ENCODE results near the gene ZNF716. TPM values are rescaled to one million over a fixed set of nuclear protein-coding genes. Genes with fewer than 3 reads are reported as not detected.
"Not testable (repeated sequence)": the region's sequence is repeated elsewhere in the genome, so short reads cannot be mapped to it uniquely, and the experiment has no call there.

The ZNF716 gene
- not detected for total RNA-seq

- CTCF ChIA-PET: no interaction called here
- Mint-ChIP-seq H3K36me3 (no peaks in the 10 kb centered on the region), H3K27me3 (no peaks in the 10 kb centered on the region), H3K9me3 (ENCODE audit: low read depth) (peaks cover 13% of the 10 kb centered on the region), H3K4me3 (no peak within 1 kb of the TSS), H3K27ac (no peak within 1 kb of the TSS), H3K4me1 (no peaks in the 10 kb centered on the region)
- ATAC-seq (no peak), DNase-seq (no peak)
Measured at GRCh38 chr7:57449904-57450303, at the start of gene ZNF716. TSS of gene ZNF716 (plus strand) at chr7:57450177. CDS start at chr7:57450289, 112 bp downstream.

GRCh38 chr7:57400531-57401155 lies 49.3 kb upstream of the ZNF716 start:
- no peak overlapping the region for H3K4me3 Mint-ChIP-seq
- H3K36me3 Mint-ChIP-seq: peaks cover 2% of the 10 kb centered on the region
- no peaks in the 10 kb centered on the region for H3K27me3 Mint-ChIP-seq
- H3K4me1 Mint-ChIP-seq: no peaks in the 10 kb centered on the region
- no peak for DNase-seq
- CTCF ChIA-PET: no interaction called here
- H3K27ac Mint-ChIP-seq: no peak overlapping the region
- H3K9me3 Mint-ChIP-seq (ENCODE audit: low read depth): peaks cover 15% of the 10 kb centered on the region
- ATAC-seq: no peak

GRCh38 chr7:57403051-57403450 lies 46.9 kb upstream of the ZNF716 start:
- H3K4me1 Mint-ChIP-seq, H3K27me3 Mint-ChIP-seq, CTCF ChIA-PET, H3K27ac Mint-ChIP-seq, DNase-seq, H3K4me3 Mint-ChIP-seq, H3K36me3 Mint-ChIP-seq, ATAC-seq: not testable (repeated sequence)
- H3K9me3 Mint-ChIP-seq (ENCODE audit: low read depth): peaks cover 16% of the 10 kb centered on the region

GRCh38 chr7:57403601-57404342 lies 46.2 kb upstream of the ZNF716 start:
- no peak overlapping the region for H3K4me3 Mint-ChIP-seq
- ATAC-seq (no peak), DNase-seq (no peak)
- H3K36me3 Mint-ChIP-seq: peaks cover 2% of the 10 kb centered on the region
- H3K27ac Mint-ChIP-seq: no peak overlapping the region
- H3K9me3 Mint-ChIP-seq (ENCODE audit: low read depth): peaks cover 16% of the 10 kb centered on the region
- CTCF ChIA-PET: no interaction called here
- no peaks in the 10 kb centered on the region for H3K27me3 Mint-ChIP-seq
- H3K4me1 Mint-ChIP-seq: no peaks in the 10 kb centered on the region

- Mint-ChIP-seq H3K27me3 (no peaks in the 10 kb centered on the region), H3K4me1 (no peaks in the 10 kb centered on the region), H3K9me3 (ENCODE audit: low read depth) (peaks cover 18% of the 10 kb centered on the region), H3K27ac (no peak overlapping the region), H3K36me3 (peaks cover 2% of the 10 kb centered on the region), H3K4me3 (no peak overlapping the region)
- ATAC-seq (no peak), DNase-seq (no peak)
- CTCF ChIA-PET: no interaction called here
Measured at GRCh38 chr7:57404343-57404966, 45.5 kb upstream of the ZNF716 start.

- H3K27me3 Mint-ChIP-seq: no peaks in the 10 kb centered on the region
- H3K4me1 Mint-ChIP-seq: no peaks in the 10 kb centered on the region
- no peak overlapping the region for H3K4me3 Mint-ChIP-seq
- no peak overlapping the region for H3K27ac Mint-ChIP-seq
- CTCF ChIA-PET: no interaction called here
- DNase-seq (no peak), ATAC-seq (no peak)
- peaks cover 2% of the 10 kb centered on the region for H3K36me3 Mint-ChIP-seq
- peaks cover 18% of the 10 kb centered on the region for H3K9me3 Mint-ChIP-seq (ENCODE audit: low read depth)
Measured at GRCh38 chr7:57404967-57405421, 45.0 kb upstream of the ZNF716 start.

GRCh38 chr7:57407125-57407524 lies 42.9 kb upstream of the ZNF716 start:
- no peaks in the 10 kb centered on the region for H3K4me1 Mint-ChIP-seq
- DNase-seq: no peak
- H3K27ac Mint-ChIP-seq: no peak overlapping the region
- H3K4me3 Mint-ChIP-seq: no peak overlapping the region
- ATAC-seq: no peak
- peaks cover 16% of the 10 kb centered on the region for H3K9me3 Mint-ChIP-seq (ENCODE audit: low read depth)
- CTCF ChIA-PET: no interaction called here
- H3K27me3 Mint-ChIP-seq: no peaks in the 10 kb centered on the region
- H3K36me3 Mint-ChIP-seq: peaks cover 2% of the 10 kb centered on the region

- CTCF ChIA-PET: no interaction called here
Measured at GRCh38 chr7:57412168-57412567, 37.8 kb upstream of the ZNF716 start.

GRCh38 chr7:57412618-57413017 lies 37.4 kb upstream of the ZNF716 start:
- CTCF ChIA-PET: no interaction called here
- no peak overlapping the region for H3K27ac Mint-ChIP-seq
- H3K4me3 Mint-ChIP-seq: no peak overlapping the region
- H3K9me3 Mint-ChIP-seq (ENCODE audit: low read depth): peaks cover 3% of the 10 kb centered on the region
- no peaks in the 10 kb centered on the region for H3K36me3 Mint-ChIP-seq
- H3K4me1 Mint-ChIP-seq: no peaks in the 10 kb centered on the region
- ATAC-seq (no peak), DNase-seq (no peak)
- no peaks in the 10 kb centered on the region for H3K27me3 Mint-ChIP-seq

More at GRCh38 chr7:57412168-57412567, 37.8 kb upstream of the ZNF716 start:
- Mint-ChIP-seq H3K27ac (no peak overlapping the region), H3K4me3 (no peak overlapping the region), H3K9me3 (ENCODE audit: low read depth) (peaks cover 3% of the 10 kb centered on the region), H3K27me3 (no peaks in the 10 kb centered on the region), H3K4me1 (no peaks in the 10 kb centered on the region), H3K36me3 (no peaks in the 10 kb centered on the region)
- ATAC-seq: no peak
- no peak for DNase-seq

- H3K9me3 Mint-ChIP-seq (ENCODE audit: low read depth): peaks cover 3% of the 10 kb centered on the region
- DNase-seq (no peak), ATAC-seq (no peak)
- H3K27me3 Mint-ChIP-seq: no peaks in the 10 kb centered on the region
- no peak overlapping the region for H3K27ac Mint-ChIP-seq
- H3K4me1 Mint-ChIP-seq: no peaks in the 10 kb centered on the region
- no peak overlapping the region for H3K4me3 Mint-ChIP-seq
- CTCF ChIA-PET: no interaction called here
- H3K36me3 Mint-ChIP-seq: no peaks in the 10 kb centered on the region
Measured at GRCh38 chr7:57413529-57414398, 36.2 kb upstream of the ZNF716 start.

- H3K4me3 Mint-ChIP-seq: no peak overlapping the region
- H3K27me3 Mint-ChIP-seq: no peaks in the 10 kb centered on the region
- no peak overlapping the region for H3K27ac Mint-ChIP-seq
- H3K9me3 Mint-ChIP-seq (ENCODE audit: low read depth): no peaks in the 10 kb centered on the region
- ATAC-seq (no peak), DNase-seq (no peak)
- H3K4me1 Mint-ChIP-seq: no peaks in the 10 kb centered on the region
- CTCF ChIA-PET: no interaction called here
- H3K36me3 Mint-ChIP-seq: no peaks in the 10 kb centered on the region
Measured at GRCh38 chr7:57414415-57414814, 35.6 kb upstream of the ZNF716 start.

- H3K9me3 Mint-ChIP-seq (ENCODE audit: low read depth): no peaks in the 10 kb centered on the region
- DNase-seq (no peak), ATAC-seq (no peak)
- no peaks in the 10 kb centered on the region for H3K36me3 Mint-ChIP-seq
- no peaks in the 10 kb centered on the region for H3K4me1 Mint-ChIP-seq
- H3K27me3 Mint-ChIP-seq: no peaks in the 10 kb centered on the region
- H3K4me3 Mint-ChIP-seq: no peak overlapping the region
- CTCF ChIA-PET: no interaction called here
- H3K27ac Mint-ChIP-seq: no peak overlapping the region
Measured at GRCh38 chr7:57414852-57415251, 35.1 kb upstream of the ZNF716 start.

GRCh38 chr7:57415326-57415725 lies 34.7 kb upstream of the ZNF716 start:
- Mint-ChIP-seq H3K4me3 (no peak overlapping the region), H3K4me1 (no peaks in the 10 kb centered on the region), H3K9me3 (ENCODE audit: low read depth) (no peaks in the 10 kb centered on the region), H3K27ac (no peak overlapping the region), H3K27me3 (no peaks in the 10 kb centered on the region), H3K36me3 (no peaks in the 10 kb centered on the region)
- DNase-seq (no peak), ATAC-seq (no peak)
- CTCF ChIA-PET: no interaction called here
